ENCODE data around the gene ADRA1B. TPM values are rescaled to one million over a fixed set of nuclear protein-coding genes. Genes with fewer than 3 reads are reported as not detected.

The ADRA1B gene
- 4.4 and 5.1 TPM in 2 replicates for polyA plus RNA-seq (2011; rRNA removed)
- 6.5 and 10.7 TPM in 2 replicates for polyA plus RNA-seq (2012; cell fraction: cytosol; rRNA removed)
- polyA plus RNA-seq (2012; cell fraction: nucleus; rRNA removed) = 8.3 and 12.5 TPM in 2 replicates
- 6.5 to 10.0 TPM (median 8.5 TPM) in 3 replicates for polyA plus RNA-seq (2017; fragmentation: RNase III; extraction: RNeasy Plus Mini Kit Qiagen cat#74134 plus additional on column Dnase treatment)
- polyA minus RNA-seq (2011; rRNA and poly(A)+ RNA removed) = 6.8 and 10.2 TPM in 2 replicates

DNA sequence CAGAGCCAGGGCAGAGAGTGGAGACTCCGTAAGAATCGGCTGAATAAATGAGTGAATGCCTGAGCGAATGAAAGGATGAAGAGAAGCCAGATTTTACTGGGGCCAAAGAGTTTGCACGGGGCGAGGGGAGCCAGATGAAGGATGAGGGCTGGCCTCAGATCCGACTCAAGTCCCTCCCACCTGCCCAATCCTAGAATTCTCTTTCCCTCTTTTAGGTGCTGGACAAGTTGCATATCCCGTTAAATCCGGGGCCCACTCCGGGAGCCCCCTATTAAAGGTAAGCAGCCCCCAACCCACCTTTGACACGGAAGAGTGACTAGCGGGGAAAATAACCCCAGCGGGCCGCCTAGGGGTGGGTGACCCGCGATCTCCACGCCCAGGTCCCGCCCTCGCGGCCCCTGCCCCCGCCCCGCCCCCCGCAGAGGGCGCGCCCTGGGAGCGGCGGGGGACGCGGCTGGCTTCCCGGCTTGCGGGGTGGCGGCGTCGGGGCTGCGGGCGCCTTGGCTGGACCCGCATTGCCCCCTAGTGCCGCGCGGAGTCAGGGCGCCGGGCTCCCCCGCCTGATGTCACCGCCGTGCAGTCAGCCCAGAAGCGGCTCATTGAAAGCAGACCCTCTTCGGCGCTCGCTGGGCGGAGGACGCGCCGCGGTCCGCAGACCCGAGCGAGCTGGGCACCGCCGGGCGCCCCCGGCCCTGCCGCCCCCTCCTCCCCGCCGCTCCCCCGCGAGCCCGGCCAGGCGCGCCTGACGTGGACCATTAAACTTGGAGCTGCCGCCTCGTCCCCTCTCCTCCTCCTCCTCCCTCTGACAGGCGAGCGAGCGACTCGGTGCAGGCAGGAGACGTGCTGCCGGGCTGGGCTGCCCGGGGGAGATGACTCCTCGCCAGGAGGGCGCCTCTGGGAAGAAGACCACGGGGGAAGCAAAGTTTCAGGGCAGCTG, at the start of gene ADRA1B:
Gene ADRA1B, plus strand, starts transcription at position 579 of the 937 bp plus-strand sequence. CDS start 424 bp downstream, outside the sequence.
- H3K4me2 ChIP-seq = peak within 1 kb of the TSS; percentile 75
- H3K9me3 ChIP-seq = no peaks in the 10 kb centered on the region
- H3K4me1 ChIP-seq = peaks cover 84% of the 10 kb centered on the region
- H3K4me3 ChIP-seq = peak within 1 kb of the TSS; percentile 63
- ATAC-seq (peak; percentile 70 to 73), FAIRE-seq (no peak), DNase-seq (ENCODE audit: low read depth in 1 of 2, low spot score in 1 of 2) (peak; percentile 76 to 86)
- 3% methylated on average over 19 of the region's 81 CpGs for WGBS (ENCODE audit: missing lambda C conversion rate)
- ChIA-PET CTCF (interaction anchor here (0.6 to 16.6 kb wide), 24 partner anchors 10 to 584 kb away, joined by 3 to 220 read pairs (median 4); no protein-coding TSS in a partner anchor), POLR2A (interaction anchor here (1.2 kb wide), 1 partner anchor 465 kb away, joined by 4 read pairs; no protein-coding TSS in a partner anchor)
- H3K27ac ChIP-seq = peak within 1 kb of the TSS; percentile 89 to 96
- TF ChIP-seq CHD4 (IDR thresholded peaks at IDR 0.05; ENCODE audit: borderline replicate concordance) = no peak
- no peak for TF ChIP-seq HOXB13 (CRISPR knock-in tag; IDR thresholded peaks at IDR 0.05; ENCODE audit: low read depth)
- no peak for TF ChIP-seq KDM5A (IDR thresholded peaks at IDR 0.05)
- TF ChIP-seq, protein P1, sequence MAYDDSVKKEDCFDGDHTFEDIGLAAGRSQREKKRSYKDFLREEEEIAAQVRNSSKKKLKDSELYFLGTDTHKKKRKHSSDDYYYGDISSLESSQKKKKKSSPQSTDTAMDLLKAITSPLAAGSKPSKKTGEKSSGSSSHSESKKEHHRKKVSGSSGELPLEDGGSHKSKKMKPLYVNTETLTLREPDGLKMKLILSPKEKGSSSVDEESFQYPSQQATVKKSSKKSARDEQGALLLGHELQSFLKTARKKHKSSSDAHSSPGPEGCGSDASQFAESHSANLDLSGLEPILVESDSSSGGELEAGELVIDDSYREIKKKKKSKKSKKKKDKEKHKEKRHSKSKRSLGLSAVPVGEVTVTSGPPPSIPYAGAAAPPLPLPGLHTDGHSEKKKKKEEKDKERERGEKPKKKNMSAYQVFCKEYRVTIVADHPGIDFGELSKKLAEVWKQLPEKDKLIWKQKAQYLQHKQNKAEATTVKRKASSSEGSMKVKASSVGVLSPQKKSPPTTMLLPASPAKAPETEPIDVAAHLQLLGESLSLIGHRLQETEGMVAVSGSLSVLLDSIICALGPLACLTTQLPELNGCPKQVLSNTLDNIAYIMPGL (CRISPR knock-in tag; IDR thresholded peaks at IDR 0.05; ENCODE audit: borderline replicate concordance) = no peak
- TF ChIP-seq POLR2AphosphoS2 (conservative IDR thresholded peaks at IDR 0.05; ENCODE audit: low read length) = no peak
- no peak for TF ChIP-seq HOXB5 (CRISPR knock-in tag; IDR thresholded peaks at IDR 0.05)
- TF ChIP-seq MAFK (IDR thresholded peaks at IDR 0.05; ENCODE audit: partially characterized antibody) = no peak
- TF ChIP-seq RARB (CRISPR knock-in tag; IDR thresholded peaks at IDR 0.05) = no peak
- no peak for TF ChIP-seq FOXS1 (CRISPR knock-in tag; IDR thresholded peaks at IDR 0.05)
- TF ChIP-seq ZNF302 (CRISPR knock-in tag; IDR thresholded peaks at IDR 0.05) = no peak
- no peak for TF ChIP-seq ZSCAN20 (CRISPR knock-in tag; IDR thresholded peaks at IDR 0.05)
- 0 out of 2 replicates have a peak, but pooled peaks have one; percentile 42 for TF ChIP-seq MAZ (IDR thresholded peaks at IDR 0.05; ENCODE audit: borderline replicate concordance, low read depth, low read length)
- TF ChIP-seq, protein P2, sequence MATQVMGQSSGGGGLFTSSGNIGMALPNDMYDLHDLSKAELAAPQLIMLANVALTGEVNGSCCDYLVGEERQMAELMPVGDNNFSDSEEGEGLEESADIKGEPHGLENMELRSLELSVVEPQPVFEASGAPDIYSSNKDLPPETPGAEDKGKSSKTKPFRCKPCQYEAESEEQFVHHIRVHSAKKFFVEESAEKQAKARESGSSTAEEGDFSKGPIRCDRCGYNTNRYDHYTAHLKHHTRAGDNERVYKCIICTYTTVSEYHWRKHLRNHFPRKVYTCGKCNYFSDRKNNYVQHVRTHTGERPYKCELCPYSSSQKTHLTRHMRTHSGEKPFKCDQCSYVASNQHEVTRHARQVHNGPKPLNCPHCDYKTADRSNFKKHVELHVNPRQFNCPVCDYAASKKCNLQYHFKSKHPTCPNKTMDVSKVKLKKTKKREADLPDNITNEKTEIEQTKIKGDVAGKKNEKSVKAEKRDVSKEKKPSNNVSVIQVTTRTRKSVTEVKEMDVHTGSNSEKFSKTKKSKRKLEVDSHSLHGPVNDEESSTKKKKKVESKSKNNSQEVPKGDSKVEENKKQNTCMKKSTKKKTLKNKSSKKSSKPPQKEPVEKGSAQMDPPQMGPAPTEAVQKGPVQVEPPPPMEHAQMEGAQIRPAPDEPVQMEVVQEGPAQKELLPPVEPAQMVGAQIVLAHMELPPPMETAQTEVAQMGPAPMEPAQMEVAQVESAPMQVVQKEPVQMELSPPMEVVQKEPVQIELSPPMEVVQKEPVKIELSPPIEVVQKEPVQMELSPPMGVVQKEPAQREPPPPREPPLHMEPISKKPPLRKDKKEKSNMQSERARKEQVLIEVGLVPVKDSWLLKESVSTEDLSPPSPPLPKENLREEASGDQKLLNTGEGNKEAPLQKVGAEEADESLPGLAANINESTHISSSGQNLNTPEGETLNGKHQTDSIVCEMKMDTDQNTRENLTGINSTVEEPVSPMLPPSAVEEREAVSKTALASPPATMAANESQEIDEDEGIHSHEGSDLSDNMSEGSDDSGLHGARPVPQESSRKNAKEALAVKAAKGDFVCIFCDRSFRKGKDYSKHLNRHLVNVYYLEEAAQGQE (IDR thresholded peaks at IDR 0.05) = no peak
- TF ChIP-seq, protein P3, sequence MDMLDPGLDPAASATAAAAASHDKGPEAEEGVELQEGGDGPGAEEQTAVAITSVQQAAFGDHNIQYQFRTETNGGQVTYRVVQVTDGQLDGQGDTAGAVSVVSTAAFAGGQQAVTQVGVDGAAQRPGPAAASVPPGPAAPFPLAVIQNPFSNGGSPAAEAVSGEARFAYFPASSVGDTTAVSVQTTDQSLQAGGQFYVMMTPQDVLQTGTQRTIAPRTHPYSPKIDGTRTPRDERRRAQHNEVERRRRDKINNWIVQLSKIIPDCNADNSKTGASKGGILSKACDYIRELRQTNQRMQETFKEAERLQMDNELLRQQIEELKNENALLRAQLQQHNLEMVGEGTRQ (IDR thresholded peaks at IDR 0.05) = no peak
- no peak for TF ChIP-seq ESRRA (IDR thresholded peaks at IDR 0.05; ENCODE audit: borderline replicate concordance, low read length)
- no peak for TF ChIP-seq NFE2L2 (conservative IDR thresholded peaks at IDR 0.05; ENCODE audit: low read length)
- TF ChIP-seq CHD2 (IDR thresholded peaks at IDR 0.05; ENCODE audit: low read length, partially characterized antibody) = no peak
- TF ChIP-seq, protein P4, sequence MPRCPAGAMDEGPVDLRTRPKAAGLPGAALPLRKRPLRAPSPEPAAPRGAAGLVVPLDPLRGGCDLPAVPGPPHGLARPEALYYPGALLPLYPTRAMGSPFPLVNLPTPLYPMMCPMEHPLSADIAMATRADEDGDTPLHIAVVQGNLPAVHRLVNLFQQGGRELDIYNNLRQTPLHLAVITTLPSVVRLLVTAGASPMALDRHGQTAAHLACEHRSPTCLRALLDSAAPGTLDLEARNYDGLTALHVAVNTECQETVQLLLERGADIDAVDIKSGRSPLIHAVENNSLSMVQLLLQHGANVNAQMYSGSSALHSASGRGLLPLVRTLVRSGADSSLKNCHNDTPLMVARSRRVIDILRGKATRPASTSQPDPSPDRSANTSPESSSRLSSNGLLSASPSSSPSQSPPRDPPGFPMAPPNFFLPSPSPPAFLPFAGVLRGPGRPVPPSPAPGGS (IDR thresholded peaks at IDR 0.05) = peak; percentile 60; the same call in 1 of the 3 replicates
- TF ChIP-seq BHLHE40 (IDR thresholded peaks at IDR 0.05; ENCODE audit: low read depth, low read length) = no peak
- TF ChIP-seq HDAC2 (IDR thresholded peaks at IDR 0.05) = no peak
- no peak for TF ChIP-seq CBX2 (IDR thresholded peaks at IDR 0.05; ENCODE audit: borderline replicate concordance, low read depth)
- no peak for TF ChIP-seq MYC (IDR thresholded peaks at IDR 0.05; ENCODE audit: borderline replicate concordance, low read length)
- TF ChIP-seq, protein P5, sequence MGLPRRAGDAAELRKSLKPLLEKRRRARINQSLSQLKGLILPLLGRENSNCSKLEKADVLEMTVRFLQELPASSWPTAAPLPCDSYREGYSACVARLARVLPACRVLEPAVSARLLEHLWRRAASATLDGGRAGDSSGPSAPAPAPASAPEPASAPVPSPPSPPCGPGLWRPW (IDR thresholded peaks at IDR 0.05) = no peak
- no peak for TF ChIP-seq NR3C1 (IDR thresholded peaks at IDR 0.05)
- TF ChIP-seq RAD21 (conservative IDR thresholded peaks at IDR 0.05 in 1 of 2, IDR thresholded peaks at IDR 0.05 in 1 of 2) = peak; percentile 79 to 99
- TF ChIP-seq, protein P6, sequence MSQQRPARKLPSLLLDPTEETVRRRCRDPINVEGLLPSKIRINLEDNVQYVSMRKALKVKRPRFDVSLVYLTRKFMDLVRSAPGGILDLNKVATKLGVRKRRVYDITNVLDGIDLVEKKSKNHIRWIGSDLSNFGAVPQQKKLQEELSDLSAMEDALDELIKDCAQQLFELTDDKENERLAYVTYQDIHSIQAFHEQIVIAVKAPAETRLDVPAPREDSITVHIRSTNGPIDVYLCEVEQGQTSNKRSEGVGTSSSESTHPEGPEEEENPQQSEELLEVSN (IDR thresholded peaks at IDR 0.05; ENCODE audit: borderline replicate concordance, low read depth) = no peak
- TF ChIP-seq, protein P7, sequence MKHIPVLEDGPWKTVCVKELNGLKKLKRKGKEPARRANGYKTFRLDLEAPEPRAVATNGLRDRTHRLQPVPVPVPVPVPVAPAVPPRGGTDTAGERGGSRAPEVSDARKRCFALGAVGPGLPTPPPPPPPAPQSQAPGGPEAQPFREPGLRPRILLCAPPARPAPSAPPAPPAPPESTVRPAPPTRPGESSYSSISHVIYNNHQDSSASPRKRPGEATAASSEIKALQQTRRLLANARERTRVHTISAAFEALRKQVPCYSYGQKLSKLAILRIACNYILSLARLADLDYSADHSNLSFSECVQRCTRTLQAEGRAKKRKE (CRISPR knock-in tag; IDR thresholded peaks at IDR 0.05; ENCODE audit: low read depth) = no peak

All from A549 (cell line).